Peyer's patch (tissue), 4 donors: ENCODE measurements around the gene INKA1.

Experiments used
- POLR2A ChIP-seq, 2 donors: fragments of 450-650 bp; IDR thresholded peaks; one replicate each; pipeline ENCODE4 v1.5.1; 2017; ENCODE audit warnings: antibody characterized with exemption in 2 of 2, mild to moderate bottlenecking in 2 of 2, moderate library complexity in 2 of 2
- TF ChIP-seq, protein P1 (sequence below), 6 experiments: fragments of 450-650 bp in 4 of 6; fragments of 200-600 bp in 2 of 6; sonication (generic) in 1 of 6; IDR thresholded peaks; one replicate each; pipeline ENCODE4 v1.5.1; 2017 to 2019; ENCODE audit warnings: antibody characterized with exemption in 6 of 6, mild to moderate bottlenecking in 3 of 6, moderate library complexity in 1 of 6

DNA sequence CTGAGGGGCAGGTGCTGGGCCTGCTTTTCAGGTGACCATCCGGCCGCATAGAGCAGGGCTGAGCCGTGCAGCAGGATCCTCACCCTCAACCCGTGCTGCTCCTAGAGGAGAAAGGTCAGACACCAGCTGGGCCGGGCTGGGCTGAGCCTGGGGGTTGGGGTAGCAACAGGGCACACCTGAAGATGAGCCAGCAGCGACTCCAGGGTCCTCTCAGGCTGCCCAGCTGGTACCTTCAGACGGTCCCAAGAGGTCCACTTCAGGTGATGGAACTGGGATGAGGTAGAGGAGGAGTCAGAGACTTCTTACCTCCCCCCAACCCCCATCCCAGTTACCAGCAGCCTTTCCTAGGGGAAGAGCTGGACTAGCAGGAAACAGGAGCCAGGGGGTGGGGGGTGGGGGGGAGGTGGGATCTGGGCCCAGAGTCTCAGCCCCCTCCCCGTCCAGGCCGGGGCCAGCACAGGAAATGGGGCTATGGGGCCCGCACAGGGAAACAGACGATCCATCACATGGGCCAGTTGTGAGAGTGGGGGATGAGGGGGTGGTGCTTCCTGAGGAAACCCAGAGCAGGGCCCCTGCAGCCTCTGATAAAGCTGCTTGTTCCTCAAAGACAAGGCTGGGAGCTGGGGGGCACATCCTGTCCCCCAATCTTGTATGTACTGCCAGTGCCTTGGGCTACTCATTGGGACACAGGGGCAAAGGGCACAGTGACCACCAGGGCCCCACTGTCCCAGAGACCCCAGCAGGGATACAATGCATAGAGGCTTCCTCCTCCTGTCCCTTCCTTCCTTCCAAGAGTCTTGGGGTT, 3.0 kb downstream of the INKA1 start:
- TF ChIP-seq, protein P1, sequence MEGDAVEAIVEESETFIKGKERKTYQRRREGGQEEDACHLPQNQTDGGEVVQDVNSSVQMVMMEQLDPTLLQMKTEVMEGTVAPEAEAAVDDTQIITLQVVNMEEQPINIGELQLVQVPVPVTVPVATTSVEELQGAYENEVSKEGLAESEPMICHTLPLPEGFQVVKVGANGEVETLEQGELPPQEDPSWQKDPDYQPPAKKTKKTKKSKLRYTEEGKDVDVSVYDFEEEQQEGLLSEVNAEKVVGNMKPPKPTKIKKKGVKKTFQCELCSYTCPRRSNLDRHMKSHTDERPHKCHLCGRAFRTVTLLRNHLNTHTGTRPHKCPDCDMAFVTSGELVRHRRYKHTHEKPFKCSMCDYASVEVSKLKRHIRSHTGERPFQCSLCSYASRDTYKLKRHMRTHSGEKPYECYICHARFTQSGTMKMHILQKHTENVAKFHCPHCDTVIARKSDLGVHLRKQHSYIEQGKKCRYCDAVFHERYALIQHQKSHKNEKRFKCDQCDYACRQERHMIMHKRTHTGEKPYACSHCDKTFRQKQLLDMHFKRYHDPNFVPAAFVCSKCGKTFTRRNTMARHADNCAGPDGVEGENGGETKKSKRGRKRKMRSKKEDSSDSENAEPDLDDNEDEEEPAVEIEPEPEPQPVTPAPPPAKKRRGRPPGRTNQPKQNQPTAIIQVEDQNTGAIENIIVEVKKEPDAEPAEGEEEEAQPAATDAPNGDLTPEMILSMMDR (IDR thresholded peaks at IDR 0.05), result no peak
- TF ChIP-seq POLR2A (IDR thresholded peaks at IDR 0.05), result no peak
